Measurements from ENCODE around the gene SPATS1.

GRCh38 chr6:44388887-44389286, 46.4 kb downstream of the SPATS1 start:
- TF ChIP-seq CTCF (IDR thresholded peaks at IDR 0.05): no peak
- TF ChIP-seq CEBPB (IDR thresholded peaks at IDR 0.05): no peak
- TF ChIP-seq EHMT2 (IDR thresholded peaks at IDR 0.05; ENCODE audit: low read depth): no peak
- no peak for TF ChIP-seq POLR2A (IDR thresholded peaks at IDR 0.05; ENCODE audit: low read length)
- TF ChIP-seq EP300 (IDR thresholded peaks at IDR 0.05): no peak
- TF ChIP-seq MAFK (IDR thresholded peaks at IDR 0.05; ENCODE audit: partially characterized antibody): no peak
- no peak for TF ChIP-seq ATOH8 (CRISPR knock-in tag; IDR thresholded peaks at IDR 0.05; ENCODE audit: low read depth)
- TF ChIP-seq REST (IDR thresholded peaks at IDR 0.05): no peak
- TF ChIP-seq CBX2 (IDR thresholded peaks at IDR 0.05; ENCODE audit: borderline replicate concordance, low read depth): no peak
- no peak for TF ChIP-seq CBX8 (IDR thresholded peaks at IDR 0.05)
- no peak for TF ChIP-seq HDAC2 (IDR thresholded peaks at IDR 0.05)
- TF ChIP-seq RFX5 (IDR thresholded peaks at IDR 0.05): no peak
- TF ChIP-seq FOXS1 (CRISPR knock-in tag; IDR thresholded peaks at IDR 0.05): no peak
